Measurements from ENCODE around the gene CYTH2. TPM values are rescaled to one million over a fixed set of nuclear protein-coding genes. Genes with fewer than 3 reads are reported as not detected.

The CYTH2 gene
- total and polyA plus RNA-seq, 2 donors = 32.0 to 42.4 TPM

DNA sequence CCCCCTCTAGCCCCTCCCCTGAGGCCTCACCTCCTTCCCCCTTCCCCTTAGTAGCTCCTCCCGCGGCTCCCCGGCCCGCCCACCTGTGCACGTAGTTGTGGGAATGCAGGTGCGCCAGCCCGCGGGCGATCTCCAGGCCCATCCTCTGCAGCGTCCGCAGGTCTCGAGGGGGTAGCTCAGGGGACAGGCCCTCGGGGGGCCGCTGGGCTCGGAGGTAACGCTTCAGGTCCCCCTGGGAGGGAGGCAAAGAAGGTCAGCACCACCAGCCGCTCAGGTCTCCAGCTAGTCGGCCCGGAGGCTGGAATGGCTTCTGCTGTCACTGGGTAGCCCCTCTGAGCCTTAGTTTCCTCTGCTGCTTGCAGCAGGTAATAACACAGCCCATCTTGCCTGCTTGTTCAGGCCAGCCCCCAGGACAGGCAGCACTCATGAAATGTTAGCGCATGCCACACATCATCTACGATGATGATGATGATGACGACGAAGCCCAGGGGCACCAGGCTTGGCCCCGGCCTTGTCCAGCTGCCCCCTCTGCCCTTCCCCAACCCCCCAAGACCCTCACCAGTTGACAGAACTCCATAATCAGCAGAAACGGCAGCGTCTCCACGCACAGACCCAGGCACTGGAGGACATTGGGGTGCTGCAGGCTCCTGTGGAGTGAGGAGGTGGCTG lies 33.3 kb downstream of the CYTH2 start:
- no peak overlapping the region for H3K4me3 ChIP-seq (ENCODE audit: low read length in 2 of 2)
- peaks cover 2 to 19% of the 10 kb centered on the region in 2 donors for H3K4me1 ChIP-seq (ENCODE audit: control insufficient read depth in 2 of 2, insufficient read depth in 2 of 2, low read length in 2 of 2)
- WGBS = 33% methylated on average over 27 of the region's 27 CpGs
- no peak for DNase-seq (ENCODE audit: low read depth in 6 of 9, low spot score in 9 of 9)
- H3K27ac ChIP-seq (ENCODE audit: low read depth in 1 of 2, low read length in 1 of 2) = peak overlapping the region; percentile 25 to 56
- no peaks in the 10 kb centered on the region for H3K36me3 ChIP-seq (ENCODE audit: control insufficient read depth in 2 of 2, insufficient read depth in 2 of 2, low read length in 1 of 2)
- H3K9me3 ChIP-seq (ENCODE audit: control insufficient read depth in 2 of 2, insufficient read depth in 1 of 2, low read length in 1 of 2) = peaks cover 0 to 3% of the 10 kb centered on the region in 2 donors
- peaks cover 8 to 48% of the 10 kb centered on the region in 2 donors for H3K27me3 ChIP-seq (ENCODE audit: control insufficient read depth in 2 of 2, insufficient read depth in 1 of 2, low read length in 1 of 2)

DNA sequence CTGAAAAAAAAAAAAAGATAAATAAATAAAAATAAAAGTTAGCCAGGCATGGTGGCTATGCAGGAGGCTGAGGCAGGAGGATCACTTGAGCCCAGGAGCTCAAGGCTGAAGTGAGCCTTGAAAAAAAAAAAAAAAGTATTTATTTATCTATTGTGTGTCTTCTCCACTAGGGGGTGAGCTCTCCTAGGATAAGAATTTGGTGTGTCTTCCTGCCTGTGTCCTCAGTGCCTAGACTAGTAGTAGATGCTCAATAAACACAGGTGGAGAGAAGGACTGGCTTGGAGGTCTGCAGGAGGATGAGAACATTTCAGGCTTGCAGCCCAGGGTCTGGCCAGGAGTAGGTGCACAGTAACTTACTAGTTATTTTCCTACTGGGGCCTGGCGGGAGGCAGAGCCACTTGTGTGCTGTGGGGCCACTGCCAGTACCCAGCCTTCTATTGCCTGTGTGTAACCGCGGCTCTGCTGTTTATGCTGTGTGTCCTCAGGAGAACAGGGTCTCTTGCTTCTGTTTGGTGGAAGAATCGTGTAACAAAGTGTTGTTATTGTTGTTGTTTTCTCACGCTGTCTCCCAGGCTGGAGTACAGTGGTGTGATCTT lies 37.1 kb downstream of the CYTH2 start:
- Histone ChIP-seq H3K36me3 (ENCODE audit: control insufficient read depth in 2 of 2, insufficient read depth in 2 of 2, low read length in 1 of 2) (no peaks in the 10 kb centered on the region), H3K4me1 (ENCODE audit: control insufficient read depth in 2 of 2, insufficient read depth in 2 of 2, low read length in 2 of 2) (peaks cover 10 to 19% of the 10 kb centered on the region in 2 donors), H3K9me3 (ENCODE audit: control insufficient read depth in 2 of 2, insufficient read depth in 1 of 2, low read length in 1 of 2) (peaks cover 0 to 7% of the 10 kb centered on the region in 2 donors), H3K4me3 (ENCODE audit: low read length in 2 of 2) (no peak overlapping the region), H3K27ac (ENCODE audit: low read depth in 1 of 2, low read length in 1 of 2) (no peak overlapping the region), H3K27me3 (ENCODE audit: control insufficient read depth in 2 of 2, insufficient read depth in 1 of 2, low read length in 1 of 2) (peaks cover 15 to 45% of the 10 kb centered on the region in 2 donors)
- WGBS = 97% methylated on average over 5 of the region's 5 CpGs
- DNase-seq (ENCODE audit: low read depth in 6 of 9, low spot score in 9 of 9) = peak in 1 of 9 donors; percentile 58

DNA sequence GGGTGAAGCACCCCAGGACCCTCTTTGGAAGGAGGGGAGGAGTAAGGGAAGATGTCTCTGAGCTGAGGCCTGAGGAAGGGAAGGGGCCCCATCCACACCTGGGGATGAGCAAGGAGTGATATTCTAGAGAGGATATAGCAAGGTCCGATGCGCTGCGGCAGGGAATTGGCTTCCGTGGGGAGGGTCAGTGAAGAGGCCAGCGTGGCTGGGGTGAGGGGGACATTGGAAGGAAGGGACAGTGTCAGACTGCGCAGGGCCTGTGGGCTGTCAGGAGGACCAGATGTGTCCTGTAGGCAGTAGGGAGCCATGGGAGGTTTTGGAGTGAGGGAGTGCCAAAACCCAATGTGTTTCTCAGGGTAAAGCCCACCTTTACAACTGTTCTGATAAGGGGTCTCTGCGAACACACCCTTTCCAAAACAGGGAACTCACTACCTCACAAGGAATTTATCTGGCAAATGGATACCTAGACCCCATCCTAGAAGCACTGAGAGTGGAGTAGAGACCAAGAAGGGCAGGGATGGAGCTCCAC lies 38.8 kb downstream of the CYTH2 start:
- Histone ChIP-seq H3K36me3 (ENCODE audit: control insufficient read depth in 2 of 2, insufficient read depth in 2 of 2, low read length in 1 of 2) (no peaks in the 10 kb centered on the region), H3K9me3 (ENCODE audit: control insufficient read depth in 2 of 2, insufficient read depth in 1 of 2, low read length in 1 of 2) (peaks cover 0 to 11% of the 10 kb centered on the region in 2 donors), H3K27ac (ENCODE audit: low read depth in 1 of 2, low read length in 1 of 2) (no peak overlapping the region), H3K4me3 (ENCODE audit: low read length in 2 of 2) (no peak overlapping the region), H3K27me3 (ENCODE audit: control insufficient read depth in 2 of 2, insufficient read depth in 1 of 2, low read length in 1 of 2) (peaks cover 32 to 52% of the 10 kb centered on the region in 2 donors), H3K4me1 (ENCODE audit: control insufficient read depth in 2 of 2, insufficient read depth in 2 of 2, low read length in 2 of 2) (peaks cover 7 to 12% of the 10 kb centered on the region in 2 donors)
- 86% methylated on average over 7 of the region's 7 CpGs for WGBS
- DNase-seq (ENCODE audit: low read depth in 6 of 9, low spot score in 9 of 9) = no peak

DNA sequence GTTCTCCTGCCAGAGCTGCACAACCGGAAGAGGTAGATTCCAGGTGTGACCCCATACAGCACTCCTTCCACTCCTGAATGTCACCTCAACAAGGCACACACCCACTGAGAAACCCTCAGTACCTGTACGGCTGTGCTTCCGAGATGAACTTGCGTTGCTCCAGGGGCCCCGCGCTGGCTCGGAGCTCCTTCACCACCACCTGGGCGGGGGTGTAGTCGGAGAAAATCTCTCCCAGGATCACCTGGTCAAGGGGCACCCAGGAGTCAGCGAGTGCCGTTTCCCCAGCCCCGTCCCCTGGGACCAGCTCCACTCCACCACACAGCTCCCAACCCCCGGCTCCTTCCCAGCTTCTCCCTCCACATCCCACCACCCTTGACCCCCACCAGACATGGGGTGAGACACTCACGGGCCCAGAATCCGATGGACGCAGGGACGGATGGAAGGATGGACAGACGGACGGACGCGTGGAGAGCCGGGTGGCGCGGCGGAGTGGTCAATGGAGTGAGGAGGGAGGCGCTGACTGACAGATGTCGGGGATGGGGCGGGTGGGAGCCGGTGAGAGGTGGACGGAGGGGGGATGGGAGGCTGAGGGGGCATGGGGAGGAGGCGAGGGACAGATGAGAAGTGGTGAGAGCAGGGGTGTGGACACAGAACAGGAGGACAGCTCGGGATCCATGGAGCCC lies 39.7 kb downstream of the CYTH2 start:
- Histone ChIP-seq H3K4me1 (ENCODE audit: control insufficient read depth in 2 of 2, insufficient read depth in 2 of 2, low read length in 2 of 2) (peaks cover 8 to 17% of the 10 kb centered on the region in 2 donors), H3K9me3 (ENCODE audit: control insufficient read depth in 2 of 2, insufficient read depth in 1 of 2, low read length in 1 of 2) (peaks cover 0 to 11% of the 10 kb centered on the region in 2 donors), H3K27ac (ENCODE audit: low read depth in 1 of 2, low read length in 1 of 2) (no peak overlapping the region), H3K4me3 (ENCODE audit: low read length in 2 of 2) (no peak overlapping the region), H3K36me3 (ENCODE audit: control insufficient read depth in 2 of 2, insufficient read depth in 2 of 2, low read length in 1 of 2) (no peaks in the 10 kb centered on the region), H3K27me3 (ENCODE audit: control insufficient read depth in 2 of 2, insufficient read depth in 1 of 2, low read length in 1 of 2) (peaks cover 37 to 58% of the 10 kb centered on the region in 2 donors)
- 94% methylated on average over 32 of the region's 32 CpGs for WGBS
- DNase-seq (ENCODE audit: low read depth in 6 of 9, low spot score in 9 of 9) = no peak

DNA sequence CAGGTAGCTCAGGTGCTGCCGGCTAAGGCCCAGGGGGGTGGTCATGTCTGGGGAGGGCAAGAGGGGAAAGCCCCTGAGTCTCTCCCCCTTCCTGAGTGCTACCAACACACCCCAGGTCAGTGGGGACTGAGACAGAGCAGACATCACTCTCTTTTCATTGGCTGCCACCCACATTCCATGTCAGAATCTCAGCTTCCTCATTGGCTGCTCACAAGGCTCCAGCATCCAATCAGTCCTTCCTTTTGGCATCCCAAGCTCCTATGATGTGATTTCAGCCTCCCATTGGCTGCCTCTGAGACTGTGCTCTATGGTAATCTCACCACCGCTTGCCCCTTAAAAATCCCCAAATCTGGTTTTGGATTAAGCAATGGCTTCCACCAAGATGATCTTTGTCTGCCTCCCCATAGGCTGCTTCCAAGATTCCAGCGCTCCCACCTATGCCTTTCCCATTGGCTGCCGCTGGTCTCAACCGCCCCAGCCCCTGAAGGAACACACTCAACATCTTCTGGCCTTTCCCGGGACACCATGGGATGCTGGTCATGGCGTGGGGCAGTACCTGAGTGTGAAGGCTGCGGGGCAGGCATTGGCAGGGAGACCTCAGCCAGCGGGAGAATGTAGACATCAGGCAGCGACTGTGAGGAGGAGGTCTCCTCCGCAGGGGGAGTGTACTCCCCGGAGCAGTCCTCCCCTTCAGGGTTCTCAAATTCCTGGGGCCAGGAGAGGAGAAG lies 40.5 kb downstream of the CYTH2 start:
- peaks cover 10 to 20% of the 10 kb centered on the region in 2 donors for H3K4me1 ChIP-seq (ENCODE audit: control insufficient read depth in 2 of 2, insufficient read depth in 2 of 2, low read length in 2 of 2)
- no peaks in the 10 kb centered on the region for H3K36me3 ChIP-seq (ENCODE audit: control insufficient read depth in 2 of 2, insufficient read depth in 2 of 2, low read length in 1 of 2)
- no peak for DNase-seq (ENCODE audit: low read depth in 6 of 9, low spot score in 9 of 9)
- no peak overlapping the region for H3K27ac ChIP-seq (ENCODE audit: low read depth in 1 of 2, low read length in 1 of 2)
- 85% methylated on average over 12 of the region's 12 CpGs for WGBS
- H3K27me3 ChIP-seq (ENCODE audit: control insufficient read depth in 2 of 2, insufficient read depth in 1 of 2, low read length in 1 of 2) = peaks cover 37 to 62% of the 10 kb centered on the region in 2 donors
- H3K4me3 ChIP-seq (ENCODE audit: low read length in 2 of 2) = no peak overlapping the region
- H3K9me3 ChIP-seq (ENCODE audit: control insufficient read depth in 2 of 2, insufficient read depth in 1 of 2, low read length in 1 of 2) = peaks cover 0 to 11% of the 10 kb centered on the region in 2 donors

DNA sequence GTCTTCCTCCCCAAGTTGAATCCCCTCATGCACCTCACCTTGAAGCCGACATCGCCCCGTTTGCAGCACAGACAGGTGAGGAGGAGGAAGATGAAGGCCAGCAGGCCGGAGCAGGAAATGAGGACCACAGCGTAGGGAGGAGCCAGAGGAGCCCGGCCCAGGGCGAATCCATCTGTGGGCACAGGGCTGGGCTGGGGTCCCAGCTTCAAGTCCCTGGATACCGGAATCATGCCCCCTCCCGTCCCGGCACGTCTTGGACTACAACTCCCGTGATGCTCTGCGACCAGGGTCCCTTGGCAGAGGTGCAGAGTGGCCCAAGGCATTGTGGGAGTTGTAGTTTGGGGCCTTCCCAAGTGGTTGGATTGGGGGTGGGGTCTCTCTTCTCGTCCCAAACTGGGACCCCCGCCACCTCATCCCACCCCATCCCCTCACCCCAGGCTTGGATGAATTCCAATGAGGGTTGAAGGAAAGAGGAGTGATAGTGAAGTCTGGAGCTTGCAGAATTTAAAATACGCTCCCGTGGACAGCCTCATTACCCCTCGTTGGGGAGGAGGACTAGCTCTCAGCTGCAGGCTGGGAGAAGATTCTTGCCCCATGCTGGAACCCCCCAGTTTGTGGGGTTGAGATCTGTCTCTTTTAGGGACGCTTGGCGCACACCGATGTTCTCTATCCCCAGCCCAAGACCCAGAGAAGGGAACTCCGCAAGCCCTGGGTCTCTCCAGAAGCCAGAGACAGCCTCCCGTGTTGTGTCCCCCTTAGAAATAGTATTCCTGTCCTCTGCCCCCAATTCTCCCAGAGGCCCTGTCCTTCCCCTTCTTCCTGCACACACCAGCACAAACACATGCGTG lies 41.5 kb downstream of the CYTH2 start:
- Histone ChIP-seq H3K4me1 (ENCODE audit: control insufficient read depth in 2 of 2, insufficient read depth in 2 of 2, low read length in 2 of 2) (peaks cover 10 to 20% of the 10 kb centered on the region in 2 donors), H3K27me3 (ENCODE audit: control insufficient read depth in 2 of 2, insufficient read depth in 1 of 2, low read length in 1 of 2) (peaks cover 37 to 62% of the 10 kb centered on the region in 2 donors), H3K36me3 (ENCODE audit: control insufficient read depth in 2 of 2, insufficient read depth in 2 of 2, low read length in 1 of 2) (no peaks in the 10 kb centered on the region), H3K27ac (ENCODE audit: low read depth in 1 of 2, low read length in 1 of 2) (no peak overlapping the region), H3K4me3 (ENCODE audit: low read length in 2 of 2) (peak overlapping the region in 1 of 2 donors; percentile 33), H3K9me3 (ENCODE audit: control insufficient read depth in 2 of 2, insufficient read depth in 1 of 2, low read length in 1 of 2) (peaks cover 0 to 11% of the 10 kb centered on the region in 2 donors)
- DNase-seq (ENCODE audit: low read depth in 6 of 9, low spot score in 9 of 9) = peak in 4 of 9 donors; percentile 51 to 71 (median 59)
- WGBS = 13% methylated on average over 24 of the region's 24 CpGs

DNA sequence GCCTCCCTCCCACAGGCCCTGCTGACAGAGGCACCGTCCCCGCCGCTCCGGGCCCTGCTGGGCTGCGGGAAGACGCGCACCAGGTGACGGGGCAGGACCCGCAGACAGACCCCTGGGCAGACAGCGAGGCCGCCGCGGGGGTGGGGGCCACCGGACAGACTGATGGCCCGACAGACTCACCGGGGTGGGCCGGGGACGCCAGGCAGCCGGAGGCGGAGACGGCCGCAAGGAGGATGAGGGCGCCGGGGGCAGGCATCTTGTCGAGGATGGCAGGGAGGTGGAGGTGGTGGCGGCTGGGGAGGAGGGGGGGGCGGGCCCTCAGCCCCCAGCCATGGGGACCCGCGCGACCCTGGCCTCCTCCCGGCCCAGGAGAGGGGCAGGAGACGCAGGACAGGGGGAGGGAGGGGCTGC lies 42.2 kb downstream of the CYTH2 start:
- 4% methylated on average over 31 of the region's 32 CpGs for WGBS
- peaks cover 37 to 62% of the 10 kb centered on the region in 2 donors for H3K27me3 ChIP-seq (ENCODE audit: control insufficient read depth in 2 of 2, insufficient read depth in 1 of 2, low read length in 1 of 2)

More for the DNA sequence above, 42.2 kb downstream of the CYTH2 start:
- DNase-seq (ENCODE audit: low read depth in 6 of 9, low spot score in 9 of 9) = no peak
- Histone ChIP-seq H3K27ac (ENCODE audit: low read depth in 1 of 2, low read length in 1 of 2) (no peak overlapping the region), H3K4me3 (ENCODE audit: low read length in 2 of 2) (peak overlapping the region in 1 of 2 donors; percentile 33), H3K36me3 (ENCODE audit: control insufficient read depth in 2 of 2, insufficient read depth in 2 of 2, low read length in 1 of 2) (no peaks in the 10 kb centered on the region), H3K4me1 (ENCODE audit: control insufficient read depth in 2 of 2, insufficient read depth in 2 of 2, low read length in 2 of 2) (peaks cover 10 to 20% of the 10 kb centered on the region in 2 donors), H3K9me3 (ENCODE audit: control insufficient read depth in 2 of 2, insufficient read depth in 1 of 2, low read length in 1 of 2) (peaks cover 0 to 11% of the 10 kb centered on the region in 2 donors)

Measured in thymus (tissue), 11 donors.